Measurements from ENCODE around the gene ANKS1B.

The ANKS1B gene

DNA sequence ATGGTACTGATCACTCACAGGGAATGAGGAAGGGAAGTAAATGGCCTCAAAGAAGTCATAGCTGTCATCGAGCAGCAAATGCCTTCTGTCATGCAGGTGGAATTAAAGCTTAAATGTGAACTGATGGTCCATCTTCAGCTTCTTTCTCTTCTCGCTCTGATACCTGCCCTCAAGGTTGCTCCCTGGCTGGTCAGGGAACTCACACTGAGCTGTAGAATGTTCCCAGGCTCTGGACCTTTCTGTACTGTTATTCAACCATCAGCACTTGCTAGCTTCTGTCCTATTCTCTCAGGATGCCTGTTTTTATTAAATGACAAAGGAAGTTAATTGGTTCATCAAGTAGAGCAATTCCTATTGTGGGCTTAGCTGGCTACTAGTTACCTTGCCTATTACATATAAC is 875.8 kb downstream of the ANKS1B start:
- DNase-seq, result no peak

DNA sequence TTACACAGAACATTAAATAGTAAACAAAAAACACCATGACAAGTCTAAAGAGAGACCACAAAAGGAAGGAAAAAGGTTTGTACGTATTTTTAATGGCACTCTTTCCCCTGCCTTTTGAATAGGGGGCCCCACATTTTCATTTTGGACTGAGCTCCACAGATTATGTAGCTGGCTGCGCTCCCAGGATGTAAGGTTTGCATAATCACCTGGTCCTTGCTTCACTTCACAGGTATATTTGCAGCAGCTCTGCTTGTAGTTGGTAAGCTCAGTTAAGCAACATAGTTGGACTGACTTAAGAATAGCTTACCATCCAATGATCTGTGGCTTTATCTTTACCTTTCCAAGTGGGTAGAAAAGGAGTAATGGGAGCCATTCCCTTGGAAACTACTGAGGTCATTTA is 885.0 kb downstream of the ANKS1B start:
- DNase-seq, result no peak

DNA sequence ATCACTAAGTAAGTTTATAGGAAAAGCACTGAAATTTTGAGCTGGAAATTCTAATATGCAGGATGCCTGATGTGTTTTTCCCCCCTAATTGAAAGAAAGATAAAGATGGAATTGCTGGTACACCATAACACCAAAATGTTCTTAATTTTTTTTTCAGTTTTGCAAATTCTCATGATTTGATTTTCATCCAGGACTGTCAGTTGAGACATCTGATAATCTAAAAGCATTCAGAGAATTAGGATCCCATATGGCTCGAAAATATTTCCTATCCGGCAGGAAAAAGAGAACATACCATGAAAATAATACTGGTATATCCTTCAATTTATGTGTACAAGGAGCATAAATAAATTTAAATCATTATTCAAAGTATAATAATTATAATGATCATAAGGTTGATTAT is 887.6 kb downstream of the ANKS1B start:
- DNase-seq, result no peak

DNA sequence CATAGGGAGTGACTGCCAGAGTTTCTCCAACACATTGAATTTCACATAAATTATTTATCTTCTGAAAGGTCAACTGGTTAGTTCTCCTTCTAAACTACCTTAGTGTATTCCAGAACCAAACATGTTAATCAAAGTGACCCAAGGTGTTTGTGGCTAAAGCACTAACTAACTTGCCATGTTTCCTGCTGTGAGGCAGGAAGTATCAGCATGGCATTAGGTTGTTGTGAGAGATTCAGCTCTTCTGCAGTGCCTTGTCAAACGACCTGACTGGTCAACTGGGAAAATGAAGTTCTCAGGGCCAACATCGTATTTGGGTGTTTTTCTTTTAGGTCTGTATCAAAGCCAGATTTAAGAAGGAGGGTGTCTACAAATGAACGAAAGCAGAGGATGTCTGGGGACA is 891.6 kb downstream of the ANKS1B start:
- DNase-seq, result no peak

DNA sequence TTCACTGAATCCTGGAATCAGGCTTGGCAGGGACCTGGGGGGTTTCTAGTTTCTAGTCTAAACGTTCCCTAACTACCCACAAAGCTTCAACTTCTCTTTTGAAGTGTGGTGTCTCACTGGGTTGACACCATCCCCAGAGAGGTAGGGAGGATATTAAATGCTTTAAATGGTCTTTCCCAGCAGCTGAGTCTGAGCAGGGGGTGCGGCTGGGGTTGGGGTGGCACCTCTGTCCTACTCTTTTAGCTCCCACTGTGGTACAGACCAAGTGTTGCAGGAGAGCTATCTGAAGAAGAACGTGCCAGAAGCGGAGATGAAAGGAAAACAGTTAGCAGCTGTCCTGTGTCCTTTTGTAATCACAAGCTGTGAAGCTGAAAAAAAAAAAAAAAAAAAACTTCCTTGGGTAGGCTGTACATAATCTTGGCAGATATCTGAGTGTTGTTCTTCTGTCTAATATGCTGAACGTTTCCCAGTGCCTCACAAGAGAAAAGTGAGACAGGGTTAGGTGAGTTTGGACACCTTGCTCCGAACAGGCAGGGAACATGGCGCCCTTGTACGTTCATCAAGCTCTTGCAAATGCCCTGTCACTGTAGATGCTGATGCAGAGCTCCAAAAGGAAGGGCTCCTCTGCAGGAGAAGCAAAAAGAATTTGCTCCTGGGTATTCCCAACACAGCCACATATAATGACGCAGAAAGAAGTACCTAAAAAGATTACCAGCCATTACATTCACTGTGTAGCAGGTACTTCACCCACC is 892.5 kb downstream of the ANKS1B start:
- DNase-seq, result no peak

DNA sequence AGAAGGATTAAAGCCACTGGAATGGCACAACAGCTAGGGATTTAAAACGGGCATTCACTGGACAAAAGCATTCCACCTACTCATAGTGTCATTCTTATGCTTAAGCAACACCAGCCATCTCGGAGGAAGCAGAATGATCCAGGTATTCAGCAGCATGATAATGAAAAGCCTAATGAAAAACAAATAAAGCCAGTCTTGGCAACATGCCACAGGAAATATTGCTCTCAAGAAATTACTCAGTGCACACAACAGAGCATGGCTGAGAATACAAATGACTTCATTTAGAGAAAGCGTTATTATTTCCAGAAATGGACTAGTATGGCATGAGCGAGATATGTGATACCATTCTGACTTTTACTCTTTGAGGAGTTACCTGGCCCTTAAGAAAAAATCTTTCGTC is 897.5 kb downstream of the ANKS1B start:
- no peak for DNase-seq

DNA sequence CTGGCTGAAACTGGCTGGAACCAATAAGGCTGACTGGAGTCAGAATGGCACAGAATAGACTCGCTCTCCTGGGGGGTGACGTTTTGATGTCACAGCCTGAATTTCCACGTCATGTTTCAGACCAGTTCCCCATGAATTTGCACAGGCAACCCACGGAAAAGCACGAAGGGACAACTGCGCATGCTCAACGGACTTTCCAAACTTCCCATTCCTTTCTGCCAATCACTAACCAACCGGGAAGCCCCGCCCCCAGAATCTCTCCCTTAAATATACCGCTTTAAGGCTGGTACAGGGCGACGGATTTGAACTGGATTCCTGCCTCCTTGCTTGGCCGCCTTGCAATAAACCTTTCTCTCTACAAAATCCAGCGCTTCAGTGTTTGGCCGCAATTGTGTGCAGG is 904.9 kb downstream of the ANKS1B start:
- no peak for DNase-seq

DNA sequence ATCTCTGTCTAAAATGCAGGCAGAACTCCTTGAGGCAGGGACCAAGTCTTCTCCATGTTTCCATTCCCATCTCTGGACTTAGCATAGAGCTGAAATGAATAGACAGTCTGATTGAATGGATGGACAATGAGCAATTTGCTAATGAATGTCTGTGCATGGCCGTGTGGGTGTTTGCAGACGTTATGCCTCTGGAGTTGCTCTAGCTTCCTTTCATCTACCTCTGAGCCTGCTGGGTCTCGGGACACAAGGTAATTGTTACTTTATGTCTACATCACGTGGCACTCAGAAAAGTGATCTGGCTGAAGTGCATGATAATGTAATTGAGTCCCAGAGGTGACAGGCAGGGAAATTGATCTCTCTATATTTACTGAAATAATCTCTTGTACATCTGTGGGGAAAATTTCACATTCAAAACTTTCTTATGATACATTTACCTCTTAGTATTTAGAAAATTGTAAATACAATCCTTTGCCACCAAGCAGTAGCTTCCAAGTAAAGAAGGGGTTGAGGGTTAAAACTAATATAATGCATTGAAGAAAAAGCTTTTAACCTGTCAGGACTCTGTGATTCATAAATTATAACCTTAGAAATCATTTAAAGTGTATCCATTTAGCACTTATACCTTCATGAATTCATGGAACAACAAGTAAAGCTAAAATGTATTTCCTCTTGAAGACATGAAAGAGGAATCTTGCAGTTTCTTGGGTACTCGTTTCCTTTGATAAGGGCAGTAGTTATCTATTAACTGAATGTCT is 915.6 kb downstream of the ANKS1B start:
- no peak for DNase-seq

DNA sequence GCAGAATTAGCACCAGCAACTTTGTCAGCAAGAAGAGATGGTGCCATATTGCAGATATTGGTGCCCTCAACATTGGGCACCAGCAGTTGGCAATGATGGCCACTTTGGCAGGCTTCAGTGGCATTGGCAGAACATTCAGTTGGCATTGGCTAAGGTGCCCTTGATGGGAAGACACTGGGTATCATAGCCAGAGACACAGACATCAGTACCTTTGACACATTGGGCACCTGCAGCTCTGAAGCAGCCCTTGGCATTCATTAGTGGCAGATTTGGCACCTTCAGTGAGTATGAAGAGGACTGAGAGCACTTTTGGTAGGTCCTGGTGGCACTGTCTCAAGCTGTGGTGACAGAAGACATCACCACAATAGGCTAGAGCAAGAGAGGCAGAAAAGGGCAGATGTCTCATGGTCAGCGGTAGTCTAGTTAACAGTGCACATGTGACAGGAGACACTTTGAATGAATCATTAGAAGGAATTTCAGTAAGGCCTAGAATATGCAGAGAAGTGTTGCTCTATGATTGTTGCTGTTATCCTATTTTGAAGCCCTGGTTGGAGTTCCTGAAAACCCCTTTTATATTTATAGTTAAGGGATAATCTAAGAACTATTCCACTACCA is 917.5 kb downstream of the ANKS1B start:
- DNase-seq, result no peak

DNA sequence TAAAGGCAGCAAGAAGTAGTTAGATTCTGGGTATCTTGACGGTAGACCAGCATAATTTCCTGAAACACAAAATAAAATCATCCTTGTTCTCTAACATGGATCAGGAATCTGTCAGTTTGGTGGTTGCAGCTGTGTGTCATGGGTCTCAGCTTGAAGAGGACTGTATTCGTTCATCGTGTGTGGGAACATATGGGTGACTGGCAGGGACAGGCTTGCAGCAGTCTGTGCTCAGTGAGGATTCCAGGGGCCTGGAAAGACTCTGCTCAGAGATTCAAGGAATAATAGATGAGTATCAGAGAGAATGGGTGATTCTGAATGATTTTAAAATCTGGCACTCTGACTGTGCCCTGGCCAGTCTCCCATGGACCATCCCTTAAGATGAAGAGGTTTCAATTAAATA is 918.0 kb downstream of the ANKS1B start:
- no peak for DNase-seq

DNA sequence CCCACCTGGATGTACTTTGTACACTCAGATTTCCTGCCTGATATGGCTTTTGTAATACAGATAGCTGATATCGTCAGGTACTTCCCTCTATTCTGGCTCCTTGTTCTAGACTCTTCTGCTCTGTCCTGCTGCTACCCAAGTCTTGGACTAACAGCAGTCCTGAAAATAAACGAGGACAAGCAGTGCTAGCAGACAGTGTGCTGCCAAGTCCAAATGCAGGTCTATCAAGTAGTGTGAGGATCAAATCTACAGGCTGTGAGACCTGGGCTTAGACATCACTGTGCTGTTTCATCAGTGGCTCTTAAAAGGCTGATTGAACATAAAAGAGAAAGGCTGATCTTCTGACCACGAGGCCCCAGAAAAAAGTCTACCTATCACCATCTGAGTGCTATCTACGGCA is 921.6 kb downstream of the ANKS1B start:
- DNase-seq, result no peak

DNA sequence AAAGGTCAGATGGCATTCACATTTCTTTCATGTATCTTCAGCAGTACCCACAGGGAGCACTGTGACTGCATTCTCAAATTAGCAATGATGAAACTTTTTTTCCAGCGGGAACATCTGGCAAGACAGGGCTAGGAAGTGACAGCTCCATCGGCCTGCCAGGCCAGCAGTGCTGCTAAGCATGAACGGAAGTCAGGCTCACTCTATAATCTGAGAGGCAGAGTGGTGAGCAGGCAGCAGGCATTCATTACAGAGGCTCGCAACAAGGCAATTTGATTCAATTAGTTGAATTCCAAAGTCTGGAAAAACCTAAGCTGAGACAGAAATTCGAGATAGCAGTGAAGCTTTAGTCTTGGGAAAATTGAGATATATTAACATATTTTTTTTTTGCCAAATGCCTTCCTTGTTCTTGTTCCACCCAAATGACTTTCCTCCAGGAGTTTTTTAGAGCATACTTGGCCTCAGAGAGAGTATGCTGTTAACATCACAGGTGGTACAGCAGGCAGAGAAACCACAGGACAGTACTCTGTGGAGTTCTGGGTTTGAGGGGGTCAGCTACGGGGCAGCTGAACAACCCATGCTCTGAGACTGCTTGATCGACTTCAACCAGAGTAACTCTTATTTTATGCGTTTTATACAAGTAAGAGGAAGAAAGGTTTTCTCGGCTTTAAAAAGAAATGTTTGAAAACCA is 924.8 kb downstream of the ANKS1B start:
- no peak for DNase-seq

DNA sequence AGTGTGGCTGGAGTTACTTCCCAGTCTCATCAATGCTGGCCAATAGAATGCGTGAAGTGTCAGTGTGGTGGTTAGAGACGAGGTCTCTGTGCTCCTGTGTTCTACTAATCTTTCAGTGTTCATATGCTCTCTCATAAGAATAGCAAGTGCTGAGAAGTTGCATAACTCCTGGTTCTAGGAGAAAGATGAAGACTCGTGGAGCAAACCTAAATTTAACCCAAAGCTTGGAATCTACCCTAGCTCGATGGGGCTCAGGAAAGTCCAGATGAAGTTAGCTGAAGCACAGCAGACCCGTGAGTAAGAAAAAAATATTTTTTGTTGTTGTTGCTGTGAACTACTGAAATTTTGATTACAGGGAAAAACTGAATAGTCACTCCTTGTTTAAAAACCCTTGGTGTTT is 927.1 kb downstream of the ANKS1B start:
- DNase-seq, result no peak

DNA sequence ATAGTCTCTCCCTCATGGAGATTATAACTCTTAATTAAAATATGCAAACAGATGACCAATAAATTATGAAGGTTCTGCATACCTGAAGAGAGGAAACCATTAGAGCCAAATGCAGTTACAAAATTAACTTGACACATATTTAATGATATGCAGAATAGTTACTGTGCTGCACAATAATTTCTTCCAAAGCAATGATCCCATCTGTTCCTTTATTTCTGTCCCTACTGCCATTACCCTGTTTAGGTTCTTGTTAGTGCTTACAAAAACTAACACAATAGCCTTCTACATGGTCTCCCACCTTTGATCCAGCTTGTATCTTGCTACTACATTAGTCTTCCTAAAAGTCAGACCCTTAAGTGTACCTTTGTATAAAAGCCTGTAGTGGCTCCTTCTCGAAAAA is 928.5 kb downstream of the ANKS1B start:
- no peak for DNase-seq

DNA sequence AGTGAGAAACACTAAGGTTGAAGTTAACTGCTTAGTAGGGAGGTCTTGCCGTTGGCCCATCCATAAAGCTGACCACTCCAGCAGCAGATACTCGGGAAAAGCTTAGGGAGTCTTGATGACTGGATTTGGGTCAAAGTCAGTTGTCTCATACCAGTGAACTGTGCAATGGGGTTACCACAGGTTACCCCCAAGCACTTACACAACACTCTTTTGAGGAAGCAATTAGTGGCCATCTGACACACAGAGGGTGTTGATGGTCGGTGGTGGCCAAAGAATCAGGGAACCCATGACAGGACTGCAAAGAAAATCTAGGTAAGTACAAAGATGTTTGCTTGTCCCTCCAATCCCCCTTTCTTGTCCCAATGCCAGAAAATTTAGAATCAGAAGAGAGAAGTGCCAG is 929.4 kb downstream of the ANKS1B start:
- no peak for DNase-seq

DNA sequence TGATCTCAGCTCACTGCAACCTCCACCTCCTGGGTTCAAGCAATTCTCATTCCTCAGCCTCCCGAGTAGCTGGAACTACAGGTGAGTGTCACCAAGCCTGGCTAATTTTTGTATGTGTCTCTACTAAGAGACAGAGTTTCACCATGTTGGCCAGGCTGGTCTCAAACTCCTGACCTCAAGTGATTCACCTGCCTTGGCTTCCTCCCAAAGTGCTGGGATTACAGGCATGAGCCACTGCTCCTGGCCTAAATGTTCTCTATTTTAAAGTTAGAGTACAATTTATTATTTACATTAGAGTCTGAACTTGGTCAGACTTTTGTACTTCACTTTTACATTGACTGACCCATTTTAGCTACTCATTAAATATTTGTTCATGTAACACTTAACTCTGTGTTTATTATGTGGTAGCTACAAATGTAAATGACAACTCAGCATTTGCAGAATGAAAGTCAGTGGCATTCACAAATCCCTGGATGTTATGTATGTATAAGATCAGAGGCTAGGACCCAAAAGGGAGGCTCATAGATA is 930.1 kb downstream of the ANKS1B start:
- no peak for DNase-seq

DNA sequence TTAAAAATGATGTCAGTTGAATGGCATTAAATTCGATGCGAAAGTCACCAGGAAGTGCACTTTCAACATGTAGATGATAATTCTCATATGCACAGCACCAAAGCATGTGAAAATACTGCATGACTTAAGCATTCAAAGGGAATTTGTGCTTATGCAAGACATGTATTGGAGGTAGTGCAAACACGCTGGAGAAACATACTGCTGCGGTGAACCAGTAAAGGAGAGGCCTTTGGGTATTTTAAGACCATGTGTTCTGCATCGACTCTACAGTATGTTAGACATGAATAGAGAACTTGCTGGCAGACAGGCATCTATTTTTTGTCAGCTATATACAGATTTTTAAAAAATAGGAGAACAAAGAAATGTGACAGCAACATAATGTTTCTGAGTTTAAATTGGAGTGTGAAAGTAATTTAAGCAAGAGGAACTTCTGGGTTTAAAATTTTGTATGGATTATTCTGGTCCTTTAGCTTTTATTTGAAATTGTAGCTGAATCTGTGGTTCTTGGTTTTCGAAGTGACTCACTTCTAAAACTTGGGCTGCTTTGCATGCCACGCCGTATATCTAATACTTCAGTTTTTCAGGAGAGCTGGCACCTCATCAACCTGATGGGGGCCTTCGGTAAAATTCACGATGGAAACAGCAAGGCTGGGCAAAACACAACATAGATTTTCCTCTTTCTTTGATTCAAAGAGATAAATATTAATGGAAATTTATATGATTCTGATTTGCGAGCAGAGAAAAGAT is 930.9 kb downstream of the ANKS1B start:
- no peak for DNase-seq

DNA sequence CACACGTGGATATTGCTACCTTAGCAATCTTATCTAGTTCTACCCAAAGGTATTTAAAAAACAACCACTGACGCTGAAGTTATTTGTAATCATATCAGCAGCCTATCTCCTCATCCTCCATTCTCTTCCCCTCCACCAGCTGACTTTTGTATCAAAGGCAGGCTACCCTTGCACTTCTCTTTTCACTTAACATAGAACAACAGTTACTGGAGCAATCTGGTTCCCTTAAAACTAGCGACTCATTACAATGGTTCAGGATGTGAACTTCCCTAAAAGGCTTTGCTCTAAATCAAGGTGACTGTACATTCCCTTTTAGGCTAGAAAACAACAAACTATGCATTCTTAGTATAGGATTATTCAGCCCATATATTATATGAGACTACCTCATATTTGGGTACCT is 935.0 kb downstream of the ANKS1B start:
- DNase-seq, result no peak

DNA sequence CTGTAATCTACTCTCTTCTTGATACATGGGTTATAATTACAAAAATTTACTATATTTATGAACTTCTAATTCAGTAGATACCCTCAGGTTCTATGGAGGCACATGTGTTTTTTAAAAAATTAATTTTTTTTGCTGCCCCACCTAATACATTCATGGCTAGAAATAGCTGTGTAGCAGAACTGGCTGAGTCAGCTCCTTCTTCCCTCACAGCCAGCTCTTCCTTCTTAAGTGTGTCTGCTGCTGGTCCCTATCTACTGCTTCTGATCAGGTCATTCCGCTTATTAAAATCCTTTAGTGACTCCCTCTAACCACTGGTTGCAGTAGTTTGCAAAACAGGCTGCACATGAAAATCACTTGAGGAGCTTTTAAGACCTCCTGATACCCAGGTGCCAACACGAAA is 939.6 kb downstream of the ANKS1B start:
- DNase-seq, result no peak

DNA sequence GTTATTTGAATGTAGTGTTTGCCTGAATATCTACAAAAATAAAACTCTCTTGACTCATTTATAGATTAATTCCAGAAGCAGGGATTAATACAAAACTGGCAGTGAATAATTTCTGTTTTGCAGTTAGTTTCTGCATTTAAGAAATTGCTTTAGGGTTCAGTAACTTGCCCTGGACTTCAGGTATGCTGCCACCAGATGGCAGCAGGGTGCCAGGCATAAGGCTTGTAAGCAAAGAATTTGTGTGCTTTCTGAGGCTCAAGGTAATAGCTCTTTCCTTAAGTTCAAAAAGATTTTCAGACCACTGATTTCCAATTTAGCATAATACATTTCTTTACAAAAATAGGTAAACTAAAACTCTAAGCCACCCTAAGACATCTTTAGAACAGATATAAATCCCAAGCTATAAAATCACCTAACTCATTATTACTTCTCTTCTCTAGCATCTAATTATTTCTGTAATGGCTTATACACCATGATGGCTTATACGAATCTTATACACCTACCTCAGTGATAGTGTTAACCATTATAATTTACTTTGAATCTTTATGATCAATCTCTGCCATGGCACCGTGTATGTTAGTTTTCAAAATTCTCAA is 941.3 kb downstream of the ANKS1B start:
- peak; percentile 4 for DNase-seq

DNA sequence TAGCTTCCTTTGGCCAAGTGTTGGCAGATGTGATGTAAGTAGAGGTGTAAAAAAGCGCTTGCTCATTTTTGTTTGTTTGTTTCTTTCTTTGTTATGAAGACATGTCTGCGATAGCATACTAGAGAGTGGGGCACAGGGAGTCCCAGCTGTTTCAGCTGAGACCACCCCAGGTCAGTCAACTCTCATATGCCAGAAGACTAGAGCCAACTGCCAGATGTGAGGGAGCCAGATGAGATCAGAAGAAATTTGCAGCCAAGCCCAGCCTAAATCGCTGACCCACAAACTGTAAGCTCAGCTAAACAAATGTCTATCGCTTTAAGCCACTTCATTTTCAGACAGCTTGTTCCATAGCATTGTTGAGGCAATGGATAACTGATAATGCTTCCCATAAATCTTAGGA is 942.5 kb downstream of the ANKS1B start:
- DNase-seq, result no peak
